CD4-positive, alpha-beta T cell treated with Interleukin-12 subunit alpha and Interleukin-12 subunit beta, for 1 hour (primary cell): ENCODE measurements around the gene AGRN.
"Not testable (repeated sequence)": the region's sequence is repeated elsewhere in the genome, so short reads cannot be mapped to it uniquely, and the experiment has no call there.

Experiments
- DNase-seq: peaks from one replicate; pipeline ENCODE4 v3.0.0-alpha.2; 2020

The AGRN gene

DNA sequence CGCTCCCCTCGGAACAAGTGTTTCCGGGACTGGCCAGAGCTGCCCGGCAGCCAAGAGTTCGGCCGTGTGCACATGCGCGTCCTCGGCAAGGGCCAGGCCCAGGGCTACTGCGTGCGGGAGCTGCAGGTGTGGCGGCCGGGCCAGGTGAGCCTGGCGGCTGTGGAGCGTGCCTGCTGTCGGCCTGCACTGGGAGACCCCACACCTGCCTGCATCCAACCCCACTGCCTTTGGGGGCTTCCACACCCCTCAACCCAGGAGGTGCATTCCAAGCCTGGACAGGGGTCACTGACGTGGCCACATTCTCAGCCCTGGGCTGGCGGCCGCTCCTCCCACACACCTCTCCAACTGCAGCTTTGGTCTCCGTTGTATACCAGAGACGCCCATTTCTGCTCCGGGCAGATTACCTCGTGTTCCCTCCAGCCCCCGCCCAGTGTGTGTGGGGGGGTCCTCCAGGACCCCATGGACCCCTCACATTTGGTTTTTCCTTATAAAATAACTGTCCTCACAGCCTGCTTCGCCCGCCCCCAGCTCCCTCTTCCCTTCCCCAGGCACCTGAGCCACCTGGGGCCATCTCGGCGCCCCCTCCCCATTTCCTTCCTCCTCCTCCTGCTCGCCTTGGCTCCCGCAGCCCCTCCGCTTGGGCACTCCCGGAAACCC, 48.1 kb downstream of the AGRN start:
- DNase-seq = no peak

DNA sequence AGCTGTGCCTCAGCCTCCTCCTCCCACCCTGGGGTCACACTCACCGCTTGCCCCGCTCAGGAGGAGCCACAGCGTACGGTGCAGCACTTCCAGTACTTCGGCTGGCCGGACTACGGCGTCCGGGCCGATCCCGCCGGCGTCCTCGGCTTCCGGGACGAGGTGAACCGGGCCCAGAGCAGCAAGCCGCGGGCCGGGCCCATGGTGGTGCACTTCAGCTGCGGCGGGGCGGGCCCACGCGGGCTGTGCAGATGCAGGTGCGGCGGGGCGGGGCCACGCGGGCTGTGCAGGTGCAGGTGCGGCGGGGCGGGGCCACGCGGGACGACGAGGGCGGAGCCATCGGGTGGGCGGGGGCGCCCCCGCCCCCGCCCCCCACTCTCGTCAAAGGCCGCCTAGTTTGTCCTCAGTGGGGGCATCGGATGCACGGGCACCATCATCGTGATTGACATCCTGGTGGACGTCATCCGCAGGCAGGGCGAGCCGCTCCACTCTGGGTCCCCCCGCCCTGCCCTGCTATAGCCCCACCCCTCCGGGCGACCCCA, 48.7 kb downstream of the AGRN start:
- peak; percentile 70 for DNase-seq

DNA sequence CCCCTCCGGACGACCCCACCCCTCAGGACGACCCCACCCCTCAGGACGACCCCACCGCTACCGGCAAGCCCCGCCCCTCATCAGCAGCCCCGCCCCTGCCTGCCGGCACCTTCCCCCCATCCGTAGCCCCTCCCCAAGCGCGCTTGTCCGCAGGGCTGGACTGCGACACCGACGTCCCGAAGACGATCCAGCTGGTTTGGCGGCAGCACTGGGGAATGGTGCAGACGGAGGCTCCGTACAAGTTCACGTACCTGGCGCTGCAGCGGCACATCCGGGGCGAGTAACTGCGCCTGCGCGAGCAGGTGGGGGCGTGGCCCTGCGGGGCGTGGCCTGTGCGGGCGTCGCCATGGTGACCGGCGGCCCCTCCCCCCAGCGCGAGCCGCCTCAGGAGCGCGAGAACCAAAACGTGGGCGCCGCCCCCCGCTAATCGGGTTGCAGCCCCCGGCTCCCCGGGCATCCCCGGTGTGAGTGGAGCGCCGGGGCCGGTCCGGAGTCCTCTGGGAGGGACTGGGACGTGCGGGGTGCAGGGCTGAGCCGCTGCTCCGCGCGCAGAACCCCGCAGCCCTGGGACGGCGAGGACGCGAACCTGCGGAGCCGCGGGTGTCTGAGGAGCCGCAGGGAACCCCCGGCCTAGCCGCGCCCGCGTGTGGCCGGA, 49.3 kb downstream of the AGRN start:
- DNase-seq = peak; percentile 91

DNA sequence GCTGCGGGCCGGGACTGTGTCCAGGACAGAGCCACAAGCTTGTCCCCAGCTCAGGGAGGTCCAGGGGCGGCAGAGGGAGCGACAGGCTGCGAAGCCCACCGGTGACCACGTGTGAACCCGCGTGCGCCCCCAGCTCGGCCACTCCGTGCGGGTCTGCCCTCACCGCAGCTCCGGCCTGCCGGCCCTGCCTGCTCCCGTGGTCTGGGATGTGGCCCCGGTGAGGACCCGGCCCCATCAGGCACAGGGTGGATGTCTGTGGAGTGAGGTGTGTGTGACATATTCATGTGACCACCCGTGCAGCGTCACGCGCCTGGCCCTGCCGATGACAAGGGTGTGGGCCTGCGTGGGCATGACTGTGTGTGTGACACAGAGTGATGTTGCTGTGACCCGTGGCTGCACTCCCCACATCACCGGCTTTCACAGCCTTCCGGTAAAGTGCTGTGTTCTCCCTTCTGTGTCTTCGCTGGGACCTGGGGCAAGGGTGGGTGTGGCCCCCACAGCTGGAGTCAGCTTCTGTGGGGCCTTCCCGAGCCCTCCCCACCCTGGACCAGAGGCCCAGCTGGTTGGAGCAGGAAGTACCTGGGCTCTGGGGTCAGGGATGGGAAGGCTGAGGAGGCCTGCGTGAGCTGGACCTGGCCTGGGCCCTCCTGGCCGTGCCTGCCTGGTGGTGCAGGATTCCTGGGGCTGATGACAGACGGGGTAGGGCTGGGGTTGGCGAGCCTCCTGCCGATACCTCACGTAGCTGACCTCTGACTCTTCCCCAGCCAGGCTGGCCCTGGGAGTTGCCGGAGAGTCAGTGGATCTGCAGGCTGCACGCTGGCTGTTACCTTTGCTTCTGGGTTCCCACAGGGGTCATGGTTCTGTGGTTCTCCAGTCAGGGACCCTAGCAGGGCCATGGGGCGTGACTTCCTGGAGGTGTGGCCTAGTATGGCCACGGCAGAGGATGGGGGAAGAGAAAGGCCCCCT, 50.1 kb downstream of the AGRN start:
- DNase-seq = no peak

DNA sequence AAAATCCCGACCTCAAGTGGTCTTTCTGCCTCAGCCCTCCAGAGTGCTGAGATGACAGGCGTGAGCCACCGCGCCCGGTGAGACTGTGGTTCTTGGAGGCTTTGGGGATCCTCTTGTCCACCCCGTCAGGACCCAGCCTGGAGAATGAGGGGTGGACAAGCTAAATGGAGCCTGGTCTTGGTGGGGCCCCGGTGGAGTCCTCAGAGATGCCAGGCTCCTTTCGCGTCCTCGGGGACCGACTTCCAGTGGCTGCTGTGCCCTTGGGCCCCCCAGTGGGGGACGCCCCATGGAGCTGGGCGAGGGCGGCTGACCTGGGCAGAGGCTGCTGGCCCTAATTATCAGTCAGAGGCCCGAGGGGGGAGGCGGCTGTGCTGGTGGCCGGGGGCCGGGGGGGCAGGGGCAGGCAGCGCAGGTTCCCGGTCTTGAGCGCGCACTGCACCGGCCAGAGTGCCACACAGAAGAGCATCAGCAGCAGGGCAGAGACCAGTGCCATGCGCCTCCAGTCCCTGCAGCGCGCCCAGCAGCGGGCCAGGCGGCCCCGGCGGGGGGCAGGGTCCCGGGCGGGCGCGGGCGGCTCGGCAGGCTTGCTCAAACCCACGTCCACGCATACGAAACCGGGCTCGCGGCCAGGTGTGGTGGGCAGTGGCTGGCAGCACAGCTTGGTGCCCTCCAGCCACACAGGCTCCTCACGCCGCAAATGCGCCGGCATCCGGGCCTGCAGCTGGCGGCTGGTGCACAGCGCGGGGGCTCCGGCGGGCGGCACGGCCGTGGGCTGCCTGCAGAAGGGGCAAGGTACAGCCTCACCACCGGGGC, 51.8 kb downstream of the AGRN start:
- DNase-seq = no peak

DNA sequence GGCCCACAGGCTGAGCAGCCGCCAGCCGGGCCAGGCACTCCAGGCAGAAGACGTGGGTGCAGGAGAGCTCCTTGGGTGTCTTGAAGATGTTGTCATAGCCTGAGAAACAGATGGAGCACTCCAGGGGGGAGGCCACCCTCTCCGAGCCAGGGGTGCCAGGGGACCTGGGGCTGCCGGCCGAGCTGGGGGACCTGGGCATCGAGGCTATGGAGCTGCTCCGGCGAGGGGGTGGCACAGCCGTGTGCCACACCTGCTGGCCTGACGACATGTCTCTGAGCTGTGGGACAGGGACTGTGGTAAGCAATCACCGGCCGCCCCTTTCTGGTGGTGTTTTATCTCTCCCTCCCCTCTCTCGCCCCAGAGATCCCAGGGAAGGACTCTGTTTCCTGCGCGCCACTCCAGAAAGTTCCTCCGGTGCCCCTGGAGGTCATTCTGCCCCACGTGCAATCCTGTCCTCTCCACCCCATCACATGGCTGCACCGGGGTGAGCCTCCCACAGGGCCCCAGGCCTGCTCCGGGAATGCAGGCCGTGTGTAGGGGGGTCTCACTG, 52.5 kb downstream of the AGRN start:
- no peak for DNase-seq

DNA sequence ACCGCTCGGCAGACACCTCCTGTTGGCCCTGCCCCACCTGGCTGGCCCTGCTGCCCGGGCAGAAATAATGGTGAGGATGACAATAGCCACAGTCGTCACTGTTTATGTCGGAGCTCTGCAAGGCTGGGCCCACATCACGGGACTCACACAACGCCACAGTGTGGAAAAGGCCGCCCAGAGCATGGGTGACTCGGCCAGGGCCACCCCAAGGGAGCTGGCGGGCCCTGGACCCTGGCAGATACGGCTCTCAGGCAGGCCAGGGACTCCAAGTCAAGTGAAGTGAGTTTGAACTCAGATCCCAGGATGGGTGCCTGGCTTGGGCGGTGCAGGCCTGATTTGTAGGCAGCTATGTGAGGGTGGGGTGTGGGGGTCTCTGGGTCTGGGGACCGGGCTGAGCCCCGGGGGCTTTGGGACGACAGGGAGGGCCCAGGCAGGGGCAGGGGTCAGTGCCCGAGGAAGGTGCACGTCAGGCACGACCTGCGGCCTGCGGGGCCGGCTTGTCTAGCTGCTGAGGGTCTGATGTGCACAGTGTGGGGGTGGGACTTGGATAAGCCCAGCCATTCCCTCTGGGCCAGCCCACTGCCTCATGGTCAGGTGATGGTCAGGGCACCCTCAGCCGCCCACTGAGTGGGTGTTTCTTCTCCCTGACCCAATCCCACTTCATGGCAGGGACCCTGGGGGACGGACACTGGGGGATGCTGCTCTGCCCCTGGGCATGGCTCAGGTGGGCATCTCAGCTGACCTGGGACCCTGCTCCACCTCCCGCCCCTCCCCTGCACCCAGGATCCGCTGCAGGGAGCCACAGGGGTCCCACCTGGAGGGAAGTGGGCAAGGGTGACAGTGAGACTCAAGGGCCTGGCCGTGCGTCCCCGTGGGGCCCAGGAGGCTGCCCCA, 53.2 kb downstream of the AGRN start:
- no peak for DNase-seq

DNA sequence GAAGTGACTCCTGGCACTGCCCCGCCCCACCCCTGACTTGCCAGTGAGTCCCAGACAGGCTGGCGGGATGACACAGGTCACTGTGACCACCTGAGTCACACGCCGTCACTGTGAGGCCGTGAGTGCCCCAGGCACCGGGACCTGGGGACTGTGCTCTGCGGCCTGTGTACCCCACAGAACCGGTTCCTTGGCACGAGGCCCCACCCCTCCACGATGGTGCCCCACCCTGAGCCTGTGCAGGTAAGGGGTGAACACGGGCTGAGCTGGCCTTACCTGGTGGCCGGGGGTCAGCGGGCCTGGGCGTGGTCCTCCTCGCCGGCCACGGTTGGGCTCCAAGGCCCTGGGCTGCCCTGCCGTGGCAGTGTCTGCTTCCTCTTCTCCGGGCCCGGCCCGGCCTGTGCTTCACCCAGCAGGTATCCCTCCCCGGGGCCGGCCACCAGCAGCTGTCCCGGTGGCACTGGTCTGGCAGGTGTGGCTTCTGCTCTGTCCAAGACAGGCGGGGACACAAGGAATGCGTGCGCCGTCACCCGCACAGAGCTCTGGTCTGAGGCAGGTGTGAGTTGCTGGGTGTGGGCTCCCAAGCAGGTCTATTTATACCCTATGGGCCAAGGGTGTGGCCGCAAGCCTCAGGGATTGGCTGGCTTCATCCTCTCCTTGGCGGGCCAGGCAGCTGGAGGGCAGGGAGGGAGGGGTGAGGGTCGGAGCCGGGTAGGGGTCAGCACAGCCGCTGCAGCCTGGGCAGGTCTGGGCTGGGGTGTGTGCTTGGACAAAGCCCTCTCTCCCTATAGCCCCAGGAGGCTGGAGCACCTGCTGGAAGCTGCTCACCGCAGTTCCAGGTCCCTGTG, 54.0 kb downstream of the AGRN start, which contains the start of gene RNF223:
Gene RNF223, minus strand, starts transcription at position 564 of the 845 bp plus-strand sequence. CDS start 1,740 bp downstream, outside the sequence.
- no peak for DNase-seq

DNA sequence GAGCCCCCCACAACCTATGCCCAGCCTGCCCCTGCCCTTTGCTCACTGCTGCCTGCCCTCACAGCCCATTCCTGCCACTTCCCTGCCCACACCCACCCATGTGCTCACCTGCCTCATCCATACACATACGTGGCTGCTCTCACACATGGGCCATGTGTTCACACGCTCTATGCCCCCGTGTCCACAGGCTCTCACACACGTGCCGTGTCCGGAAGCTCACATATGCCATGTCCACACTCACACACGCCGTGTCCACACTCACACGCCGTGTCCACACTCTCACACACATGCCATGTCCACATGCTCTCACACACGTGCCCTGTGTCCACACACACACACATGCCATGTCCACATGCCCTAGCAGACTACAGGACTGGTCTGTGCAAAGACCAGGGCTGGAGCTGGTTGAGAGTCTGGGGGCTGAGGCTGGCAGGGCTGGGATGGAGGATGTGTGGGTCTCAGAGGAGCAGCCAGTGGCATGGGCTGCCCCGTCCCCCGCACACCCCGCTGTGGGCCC, 54.8 kb downstream of the AGRN start:
- DNase-seq = no peak

DNA sequence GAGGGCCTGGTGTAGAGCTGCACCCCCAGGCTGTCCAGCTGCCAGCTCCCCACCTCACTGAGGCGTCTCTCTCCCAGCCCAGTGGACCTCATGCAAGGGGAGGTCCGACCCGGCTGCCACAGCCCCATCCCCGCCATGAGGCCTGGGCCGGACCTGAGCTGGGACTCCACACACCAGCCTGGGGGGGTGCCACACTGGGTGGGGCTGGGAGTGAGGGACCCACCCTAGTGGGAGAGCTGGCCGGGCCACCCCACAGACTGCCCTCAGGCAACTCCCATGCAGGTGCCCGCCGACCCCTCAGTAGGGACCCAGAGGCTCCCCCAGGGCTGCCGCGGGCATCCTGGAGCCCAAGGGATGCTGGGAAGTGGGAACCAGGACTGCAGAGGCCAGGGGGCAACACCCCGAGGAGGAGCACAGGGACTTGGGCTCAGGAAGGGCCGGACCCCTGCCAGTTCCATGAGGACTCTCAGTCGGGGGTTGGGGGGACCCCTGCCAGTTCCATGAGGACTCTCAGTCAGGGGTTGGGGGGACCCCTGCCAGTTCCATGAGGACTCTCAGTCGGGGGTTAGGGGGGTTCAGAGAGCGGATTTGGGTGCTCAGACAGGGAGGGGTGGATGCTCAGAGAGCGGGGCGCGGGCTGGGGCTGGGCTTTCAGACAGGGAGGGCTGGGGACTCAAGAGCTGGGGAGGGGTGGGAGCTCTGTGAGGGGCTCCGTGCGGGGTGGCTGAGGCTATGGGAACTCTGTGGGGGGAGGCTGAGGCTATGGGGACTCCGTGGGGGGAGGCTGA, 55.4 kb downstream of the AGRN start:
- DNase-seq = no peak

DNA sequence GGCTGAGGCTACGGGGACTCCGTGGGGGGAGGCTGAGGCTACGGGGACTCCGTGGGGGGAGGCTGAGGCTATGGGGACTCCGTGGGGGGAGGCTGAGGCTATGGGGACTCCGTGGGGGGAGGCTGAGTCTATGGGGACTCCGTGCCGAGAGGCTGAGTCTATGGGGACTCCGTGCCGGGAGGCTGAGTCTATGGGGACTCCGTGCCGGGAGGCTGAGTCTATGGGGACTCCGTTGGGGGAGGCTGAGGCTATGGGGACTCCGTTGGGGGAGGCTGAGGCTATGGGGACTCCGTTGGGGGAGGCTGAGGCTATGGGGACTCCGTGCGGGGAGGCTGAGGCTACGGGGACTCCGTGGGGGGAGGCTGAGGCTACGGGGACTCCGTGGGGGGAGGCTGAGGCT, 57.5 kb downstream of the AGRN start:
- not testable (repeated sequence) for DNase-seq

DNA sequence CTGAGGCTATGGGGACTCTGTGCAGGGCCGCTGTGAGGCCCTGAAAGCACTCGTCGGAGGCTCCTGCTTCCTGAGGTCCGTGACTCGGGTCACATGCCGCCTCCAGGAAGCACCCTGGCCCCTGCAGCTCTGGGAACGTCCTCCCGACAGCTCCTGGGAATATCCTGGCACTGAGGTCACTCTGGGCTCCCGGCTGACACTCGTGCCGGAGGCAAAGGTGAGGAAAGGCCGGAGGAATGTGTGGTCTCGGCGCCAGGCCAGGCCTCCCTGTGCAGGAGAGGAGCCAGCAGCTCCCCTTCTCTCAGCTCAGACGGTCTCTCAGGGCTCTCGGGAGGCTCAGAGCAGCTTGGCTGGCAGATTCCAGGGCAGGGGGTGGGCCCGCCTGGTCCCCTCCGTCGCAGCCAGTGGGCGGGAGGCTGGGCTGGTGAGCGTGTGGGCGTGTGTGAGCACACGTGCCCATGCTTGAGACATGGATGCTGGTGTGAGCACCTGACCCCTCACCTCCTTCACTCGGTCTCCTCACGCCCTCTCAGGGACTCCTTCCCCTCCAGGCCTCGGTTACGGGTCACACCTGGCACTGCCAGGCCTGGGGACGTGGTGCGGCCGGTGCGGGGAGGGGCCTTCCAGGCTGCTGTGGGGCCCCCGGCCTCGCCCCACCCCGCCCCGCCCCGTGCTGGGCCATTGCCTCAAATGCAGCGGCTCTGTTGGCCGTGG, 59.6 kb downstream of the AGRN start:
- peak; percentile 23 for DNase-seq

DNA sequence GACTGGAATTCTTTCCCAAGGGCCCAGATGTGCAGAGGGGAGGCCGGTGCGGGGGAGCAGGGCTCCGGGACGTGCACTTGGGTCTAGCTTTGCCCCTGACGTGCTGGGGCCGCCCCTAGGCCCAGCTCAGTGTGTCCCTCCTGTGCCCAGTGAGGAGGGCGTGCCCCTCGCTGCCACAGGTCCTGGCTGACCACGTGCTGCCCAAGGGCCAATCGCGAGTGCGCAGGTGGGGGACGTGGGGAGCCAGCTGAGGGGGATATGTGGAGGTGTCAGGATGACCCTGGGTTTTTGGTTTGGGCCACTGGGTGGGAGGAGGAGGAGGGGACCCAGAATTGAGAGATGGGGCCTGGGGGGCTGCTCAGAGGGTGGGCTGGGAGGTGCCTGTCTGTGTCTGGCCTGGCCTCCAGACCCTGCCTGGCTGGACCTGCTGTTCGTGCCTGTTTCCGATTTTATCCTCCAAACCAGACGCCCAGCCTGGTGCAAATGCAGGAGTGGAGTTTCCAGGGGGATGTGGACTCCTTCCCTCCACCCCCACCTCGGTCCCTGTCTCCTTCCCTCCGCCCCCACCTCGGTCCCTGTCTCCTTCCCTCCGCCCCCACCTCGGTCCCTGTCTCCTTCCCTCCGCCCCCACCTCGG, 60.3 kb downstream of the AGRN start:
- no peak for DNase-seq

DNA sequence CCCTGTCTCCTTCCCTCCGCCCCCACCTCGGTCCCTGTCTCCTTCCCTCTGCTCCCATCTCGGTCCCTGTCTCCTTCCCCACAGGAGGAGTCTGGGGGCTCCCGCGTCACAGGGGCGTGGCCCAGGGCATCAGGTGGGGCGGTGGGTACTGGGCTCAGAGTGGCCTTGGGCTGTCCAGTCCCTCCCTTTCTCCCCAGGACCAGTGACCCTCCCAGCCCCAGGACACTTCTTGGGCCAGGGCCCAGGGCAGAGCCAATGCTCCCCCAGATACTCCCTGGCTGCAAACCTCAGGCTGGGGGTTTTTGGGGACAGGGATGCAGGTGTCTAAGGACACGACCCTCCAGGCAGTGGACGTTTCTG, 61.0 kb downstream of the AGRN start:
- no peak for DNase-seq

DNA sequence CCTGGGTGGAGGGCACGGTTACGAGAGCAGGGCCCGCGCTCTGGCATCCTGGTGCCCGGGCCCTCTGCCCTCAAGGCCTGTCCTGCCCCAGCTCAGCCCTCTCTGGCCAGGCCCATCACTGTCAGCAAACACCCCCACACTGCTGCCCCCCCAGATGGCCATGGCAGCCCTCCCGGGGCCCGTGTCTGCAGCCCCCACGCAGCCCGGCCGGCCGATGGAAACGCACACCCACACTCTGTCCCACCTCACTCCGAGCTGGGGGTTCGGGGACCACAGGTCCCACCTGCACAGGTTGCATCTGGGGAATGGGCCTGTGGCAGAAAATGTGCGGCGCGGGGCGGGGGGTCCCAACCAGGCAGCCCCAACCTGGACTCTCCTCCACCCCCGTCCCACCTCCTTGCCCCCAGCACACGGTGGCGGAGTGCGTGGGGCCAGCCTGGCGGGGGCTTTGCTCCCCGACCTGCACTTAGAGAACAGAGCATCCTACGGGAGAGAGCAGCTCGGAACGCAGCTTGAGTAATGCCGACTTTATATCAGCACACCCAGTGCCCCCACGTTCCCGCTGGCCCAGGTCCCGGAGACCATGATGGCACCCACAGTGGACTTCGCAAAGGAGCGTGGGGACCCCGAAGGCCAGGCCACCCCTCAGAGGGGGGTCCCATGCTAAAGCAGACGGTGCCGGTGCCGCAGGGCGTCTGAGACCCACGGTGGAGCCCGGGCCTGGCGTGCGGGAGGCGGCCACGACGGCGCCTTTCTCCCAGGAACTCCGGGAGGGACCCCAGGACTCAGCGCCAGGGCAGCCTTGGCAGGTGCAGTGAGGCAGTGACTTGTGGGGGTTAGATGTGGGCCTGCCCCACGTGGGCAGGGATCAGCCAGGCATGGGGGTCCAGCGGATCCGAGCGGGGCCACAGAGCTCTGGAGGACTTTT, 61.7 kb downstream of the AGRN start:
- no peak for DNase-seq

DNA sequence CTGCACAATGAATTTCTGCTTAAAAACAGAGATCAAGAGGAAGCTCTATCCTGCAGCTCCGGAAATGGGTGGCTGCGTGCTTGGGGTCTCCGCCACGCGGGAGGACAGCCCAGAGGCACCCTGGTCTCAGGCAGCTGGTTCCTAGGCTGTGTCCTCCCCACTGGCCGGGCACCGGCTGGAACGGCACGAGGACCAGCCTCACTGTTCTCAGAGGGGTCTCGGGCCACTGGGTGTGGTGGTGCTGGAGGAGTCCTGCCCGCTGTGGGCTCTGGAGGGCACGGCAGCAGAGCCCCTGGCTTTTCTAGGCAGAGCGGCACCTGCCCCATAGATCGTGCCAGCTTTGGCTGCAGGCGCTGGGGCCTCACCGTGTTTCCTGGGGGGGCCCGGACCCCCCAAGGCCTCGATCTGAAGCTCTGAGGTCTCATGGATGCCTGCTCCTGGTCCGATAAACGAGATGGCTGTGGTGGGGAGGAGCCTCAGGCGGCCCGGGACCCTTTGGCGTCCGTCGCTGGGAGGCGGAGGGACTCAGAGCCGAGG, 62.4 kb downstream of the AGRN start:
- no peak for DNase-seq
